ENCODE measurements around the gene RAB11FIP3. TPM values are rescaled to one million over a fixed set of nuclear protein-coding genes. Genes with fewer than 3 reads are reported as not detected.
"Not testable (repeated sequence)": the region's sequence is repeated elsewhere in the genome, so short reads cannot be mapped to it uniquely, and the experiment has no call there.

RAB11FIP3 gene
- total RNA-seq, 2 experiments from 2014 or later: 14.8 to 18.4 TPM

DNA sequence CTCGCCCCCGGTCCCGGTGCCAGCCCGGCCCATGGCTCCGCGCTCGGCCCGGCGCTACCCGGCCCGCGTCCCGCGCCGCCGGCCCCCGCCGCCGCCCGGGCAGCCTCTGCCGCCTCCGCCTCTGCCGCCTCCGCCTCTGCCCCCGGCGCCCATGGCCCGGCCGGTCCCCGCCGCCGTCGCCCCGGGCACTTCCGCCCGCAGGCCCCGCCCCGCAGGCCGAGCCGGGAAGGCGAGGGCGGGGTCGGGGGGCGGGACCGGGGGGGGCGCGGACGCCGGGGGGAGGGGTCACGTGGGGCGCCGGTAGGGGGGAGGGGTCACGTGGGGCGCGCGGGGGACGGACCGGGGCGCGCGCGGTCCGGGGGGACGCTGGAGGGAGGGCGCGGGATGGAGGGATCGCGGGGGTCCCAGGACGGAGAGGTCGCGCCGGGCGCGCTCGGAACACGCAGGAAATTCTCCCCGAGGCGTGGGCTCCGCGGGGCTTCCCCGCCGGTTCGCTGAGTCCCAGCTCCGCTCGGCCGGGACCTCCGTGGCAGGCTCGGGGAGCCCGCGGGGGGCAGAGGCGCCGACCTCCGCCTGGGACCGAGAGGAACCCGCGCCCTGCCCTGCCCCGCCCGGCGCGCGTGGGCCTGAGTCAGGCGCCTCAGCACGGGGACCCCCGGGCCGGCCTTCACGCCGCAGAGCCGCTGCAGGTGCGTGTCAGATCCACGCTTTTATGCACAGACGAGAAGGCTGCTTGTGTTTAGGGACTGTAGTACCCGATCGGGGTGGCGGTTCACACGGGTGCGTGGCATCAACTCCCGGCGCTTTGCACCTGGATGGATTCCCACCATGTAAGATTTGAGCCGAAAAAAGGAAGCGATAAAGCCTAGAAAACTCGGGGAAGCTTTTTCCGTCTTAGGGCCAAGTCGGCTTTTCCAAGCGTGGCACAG lies 43.4 kb upstream of the RAB11FIP3 start, which contains the start of gene PGAP6:
Gene PGAP6, minus strand, starts transcription at position 190 of the 929 bp plus-strand sequence. Its CDS starts 157 bp downstream, at position 33.
- H3K9me3 Mint-ChIP-seq: no peaks in the 10 kb centered on the region
- DNase-seq: peak; percentile 73
- peak within 1 kb of the TSS; percentile 78 for H3K4me3 Mint-ChIP-seq
- ChIA-PET CTCF (interaction anchor here (0.9 to 3.5 kb wide), 5 partner anchors 10 to 285 kb away, joined by 3 to 10 read pairs (median 3); partner anchors contain the start of gene DECR2), POLR2A (interaction anchor here (1.1 to 1.2 kb wide), 2 partner anchors 143 to 254 kb away, joined by 3 read pairs; partner anchors contain the start of gene METTL26)
- H3K27me3 Mint-ChIP-seq: no peaks in the 10 kb centered on the region
- intact Hi-C loops (cut with micrococcal nuclease): no loop called here
- H3K36me3 Mint-ChIP-seq: no peaks in the 10 kb centered on the region
- H3K4me1 Mint-ChIP-seq (ENCODE audit: low read depth): peaks cover 22% of the 10 kb centered on the region
- no peak within 1 kb of the TSS for H3K27ac Mint-ChIP-seq

DNA sequence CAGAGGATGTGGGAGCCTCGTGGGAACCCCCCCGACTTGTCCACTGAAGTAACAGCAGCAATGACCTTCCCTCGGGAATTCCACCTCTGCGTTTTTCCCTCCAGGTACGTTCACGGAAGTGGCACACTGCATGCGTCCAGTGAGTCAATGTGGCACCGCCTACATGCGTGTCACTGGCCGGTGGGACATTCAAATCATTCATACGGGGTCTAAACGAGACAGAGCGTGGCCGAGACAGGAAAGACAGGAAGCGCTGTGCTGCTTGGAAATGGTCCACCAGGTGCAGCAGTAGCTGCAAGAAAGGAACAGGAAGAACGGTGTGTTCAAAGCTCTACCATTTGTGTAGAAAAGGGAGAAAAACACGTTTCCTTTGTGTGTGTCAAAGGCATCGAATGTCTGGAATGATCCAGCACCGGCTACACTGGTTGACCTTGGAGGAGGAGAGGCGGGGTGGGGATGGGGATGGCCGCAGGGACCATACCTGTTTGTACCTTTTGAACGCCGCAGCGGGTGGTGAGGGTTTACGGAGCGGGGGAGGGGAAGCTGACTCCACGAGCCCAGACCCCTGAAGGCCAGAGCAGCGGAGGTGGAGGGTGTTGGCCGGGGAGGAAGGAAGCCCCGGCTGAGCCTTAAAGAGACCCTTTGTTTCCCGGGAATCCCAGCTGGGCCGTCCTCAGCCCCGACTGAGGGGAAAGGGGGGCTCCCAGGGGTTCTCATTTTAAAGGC lies 42.0 kb upstream of the RAB11FIP3 start:
- intact Hi-C loops (cut with micrococcal nuclease): no loop called here
- peak overlapping the region; percentile 3 for H3K27ac Mint-ChIP-seq
- no peaks in the 10 kb centered on the region for H3K9me3 Mint-ChIP-seq
- CTCF ChIA-PET: interaction anchor here (1.0 to 3.5 kb wide), 3 partner anchors 8 to 42 kb away, joined by 3 to 10 read pairs (median 3); partner anchors contain the start of genes DECR2 and RAB11FIP3
- no peaks in the 10 kb centered on the region for H3K27me3 Mint-ChIP-seq
- peak overlapping the region; percentile 78 for H3K4me3 Mint-ChIP-seq
- DNase-seq: peak; percentile 79
- peaks cover 22% of the 10 kb centered on the region for H3K4me1 Mint-ChIP-seq (ENCODE audit: low read depth)
- H3K36me3 Mint-ChIP-seq: no peaks in the 10 kb centered on the region
- POLR2A ChIA-PET: interaction anchor here (0.7 to 1.2 kb wide), 3 partner anchors 9 to 253 kb away, joined by 3 read pairs; partner anchors contain the start of gene METTL26

DNA sequence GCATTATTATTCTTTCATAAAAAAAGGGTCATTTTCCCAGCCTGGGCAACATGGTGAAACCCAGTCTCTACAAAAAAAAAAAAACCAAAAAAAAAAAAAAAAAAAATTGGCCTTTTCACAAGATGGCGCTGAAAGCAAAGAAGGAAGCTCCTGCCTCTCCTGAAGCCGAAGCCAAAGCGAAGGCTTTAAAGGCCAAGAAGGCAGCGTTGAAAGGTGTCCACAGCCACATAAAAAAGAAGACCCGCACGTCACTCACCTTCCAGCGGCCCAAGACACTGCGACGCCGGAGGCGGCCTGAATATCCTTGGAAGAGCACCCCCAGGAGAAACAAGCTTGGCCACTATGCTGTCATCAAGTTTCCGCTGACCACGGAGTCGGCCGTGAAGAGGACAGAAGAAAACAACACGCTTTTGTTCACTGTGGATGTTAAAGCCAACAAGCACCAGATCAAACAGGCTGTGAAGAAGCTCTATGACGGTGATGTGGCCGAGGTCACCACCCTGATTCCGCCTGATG lies 38.8 kb upstream of the RAB11FIP3 start:
- DNase-seq: no peak
- intact Hi-C loops (cut with micrococcal nuclease): no loop called here
- H3K4me3 Mint-ChIP-seq: no peak overlapping the region
- ChIA-PET POLR2A (interaction anchor here (0.7 kb wide), 1 partner anchor 18 kb away, joined by 3 read pairs; no protein-coding TSS in a partner anchor), CTCF (no interaction called here)
- H3K36me3 Mint-ChIP-seq: no peaks in the 10 kb centered on the region
- no peaks in the 10 kb centered on the region for H3K9me3 Mint-ChIP-seq
- no peak overlapping the region for H3K27ac Mint-ChIP-seq
- no peaks in the 10 kb centered on the region for H3K27me3 Mint-ChIP-seq
- peaks cover 12% of the 10 kb centered on the region for H3K4me1 Mint-ChIP-seq (ENCODE audit: low read depth)

DNA sequence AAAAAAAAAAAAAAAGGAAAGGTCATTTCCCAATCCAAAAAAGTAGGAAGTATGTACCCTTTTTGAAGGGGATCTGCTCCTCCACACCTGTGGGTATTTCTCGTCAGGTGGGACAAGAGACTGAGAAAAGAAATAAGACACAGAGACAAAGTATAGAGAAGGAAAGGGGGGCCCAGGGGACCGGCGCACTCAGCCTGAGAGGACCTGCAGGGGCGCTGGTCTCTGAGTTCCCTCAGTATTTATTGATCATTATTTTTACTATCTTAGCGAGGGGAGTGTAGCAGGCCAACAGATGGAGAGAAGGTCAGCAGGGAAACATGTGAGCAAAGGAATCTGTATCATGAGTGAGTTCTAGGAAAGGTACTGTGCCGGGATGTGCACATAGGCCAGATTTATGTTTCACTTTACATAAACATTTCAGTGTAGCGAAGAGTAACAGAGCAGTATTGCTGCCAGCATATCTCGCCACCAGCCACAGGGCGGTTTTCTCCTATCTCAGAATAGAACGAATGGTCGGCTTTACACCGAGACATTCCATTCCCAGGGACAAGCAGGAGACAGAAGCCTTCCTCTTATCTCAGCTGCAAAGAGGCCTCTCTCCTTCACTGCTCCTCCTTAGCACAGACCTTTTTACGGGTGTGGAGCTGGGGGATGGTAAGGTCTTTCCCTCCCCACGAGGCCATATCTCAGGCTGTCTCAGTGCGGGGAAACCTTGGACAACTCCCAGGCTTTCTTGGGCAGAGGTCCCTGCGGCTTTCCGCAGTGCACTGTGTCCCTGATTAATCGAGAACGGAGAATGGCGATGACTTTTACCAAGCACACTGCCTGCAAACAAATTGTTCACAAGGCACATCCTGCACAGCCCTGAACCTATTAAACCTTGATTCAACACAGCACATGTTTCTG lies 37.4 kb upstream of the RAB11FIP3 start:
- DNase-seq; intact Hi-C loops (cut with micrococcal nuclease); H3K9me3 Mint-ChIP-seq; POLR2A ChIA-PET; H3K36me3 Mint-ChIP-seq; H3K27me3 Mint-ChIP-seq; H3K4me3 Mint-ChIP-seq; CTCF ChIA-PET; H3K27ac Mint-ChIP-seq: not testable (repeated sequence)
- peaks cover 18% of the 10 kb centered on the region for H3K4me1 Mint-ChIP-seq (ENCODE audit: low read depth)

DNA sequence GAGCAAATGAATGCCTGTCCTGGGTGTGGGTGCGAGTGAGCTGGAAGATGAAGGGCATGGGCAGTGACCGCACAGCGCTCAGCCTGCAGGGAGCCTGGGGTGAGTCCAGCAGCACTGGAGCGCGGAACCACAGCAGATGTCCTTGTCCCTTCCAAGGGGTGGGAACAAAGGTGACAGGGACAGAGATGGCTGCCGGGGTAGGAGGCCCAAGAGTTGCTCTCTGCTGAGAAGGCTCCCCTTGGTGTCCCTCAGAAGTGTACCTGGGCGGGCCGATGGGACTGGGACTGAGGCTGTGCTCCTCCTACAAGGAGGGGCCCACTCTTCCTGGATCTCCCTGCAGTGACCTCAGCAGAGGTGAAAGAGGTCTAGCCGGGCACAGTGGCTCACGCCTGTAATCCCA lies 36.1 kb upstream of the RAB11FIP3 start:
- H3K9me3 Mint-ChIP-seq: peaks cover 5% of the 10 kb centered on the region
- intact Hi-C loops (cut with micrococcal nuclease): no loop called here
- POLR2A ChIA-PET: no interaction called here
- no peak overlapping the region for H3K4me3 Mint-ChIP-seq
- DNase-seq: no peak
- CTCF ChIA-PET: no interaction called here
- no peak overlapping the region for H3K27ac Mint-ChIP-seq
- no peaks in the 10 kb centered on the region for H3K27me3 Mint-ChIP-seq
- H3K4me1 Mint-ChIP-seq (ENCODE audit: low read depth): peaks cover 12% of the 10 kb centered on the region
- no peaks in the 10 kb centered on the region for H3K36me3 Mint-ChIP-seq

DNA sequence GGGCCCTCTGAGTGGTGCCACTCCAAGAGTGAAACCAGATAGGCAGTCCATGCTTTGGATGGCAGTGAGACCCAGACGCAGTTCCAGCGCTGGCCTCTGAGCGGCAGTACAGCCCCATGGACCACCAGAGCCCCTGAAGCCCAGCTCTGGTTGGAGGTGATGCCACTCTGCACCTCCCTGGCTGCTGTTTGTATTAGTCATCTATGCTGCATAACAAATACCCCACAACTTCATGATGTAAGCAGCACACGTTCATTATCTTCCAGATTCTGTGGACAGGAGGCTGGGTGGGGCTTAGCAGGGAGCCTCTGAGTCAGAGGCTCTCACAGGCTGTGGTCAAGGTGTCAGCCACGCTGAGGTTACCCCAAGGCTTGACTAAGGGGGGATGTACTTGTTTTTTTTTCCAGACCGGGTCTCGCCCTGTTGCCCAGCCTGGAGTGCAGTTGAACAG lies 33.5 kb upstream of the RAB11FIP3 start:
- Mint-ChIP-seq H3K36me3 (no peaks in the 10 kb centered on the region), H3K27me3 (no peaks in the 10 kb centered on the region), H3K9me3 (peaks cover 5% of the 10 kb centered on the region), H3K4me1 (ENCODE audit: low read depth) (peaks cover 20% of the 10 kb centered on the region), H3K27ac (peak overlapping the region; percentile 54), H3K4me3 (no peak overlapping the region)
- POLR2A ChIA-PET: interaction anchor here (1.1 to 1.4 kb wide), 3 partner anchors 9 to 134 kb away, joined by 3 to 7 read pairs (median 4); partner anchors contain the start of gene DECR2
- DNase-seq: peak; percentile 90
- CTCF ChIA-PET: interaction anchor here (0.6 to 2.2 kb wide), 11 partner anchors 10 to 394 kb away, joined by 3 to 10 read pairs (median 4); partner anchors contain the start of genes CAPN15, DECR2, PGAP6 and RAB11FIP3
- intact Hi-C loops (cut with micrococcal nuclease): loop anchor here (5.0 kb wide), 3 partner anchors 95 to 215 kb away; partner anchors contain the start of gene CAPN15

DNA sequence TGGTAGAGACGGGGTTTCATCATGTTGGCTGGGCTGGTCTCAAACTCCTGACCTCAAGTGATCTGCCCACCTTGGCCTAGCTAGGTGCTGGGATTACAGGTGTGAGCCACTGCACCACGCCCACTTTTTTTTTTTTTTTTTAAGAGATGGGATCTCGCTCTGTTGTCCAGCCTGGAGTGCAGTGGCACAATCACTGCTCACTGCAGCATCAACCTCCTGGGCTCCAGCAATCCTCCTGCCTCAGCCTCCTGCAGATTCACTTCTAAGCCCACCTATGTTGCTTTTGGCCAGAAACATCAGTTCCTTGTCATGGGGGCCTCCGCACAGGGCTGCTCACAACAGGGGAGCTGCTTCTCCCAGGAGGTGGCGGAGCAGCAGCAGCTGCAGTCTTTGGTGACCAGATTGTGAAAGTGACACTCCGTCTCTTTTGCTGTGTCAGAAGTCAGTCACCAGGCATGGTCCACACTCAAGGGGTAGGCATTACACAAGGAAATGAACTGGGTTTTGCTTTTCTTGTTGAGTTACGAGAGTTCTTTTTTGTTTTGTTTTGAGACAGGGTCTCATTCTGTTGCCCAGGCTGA lies 32.9 kb upstream of the RAB11FIP3 start:
- H3K4me1 Mint-ChIP-seq (ENCODE audit: low read depth): peaks cover 20% of the 10 kb centered on the region
- intact Hi-C loops (cut with micrococcal nuclease): loop anchor here (5.0 kb wide), 3 partner anchors 95 to 215 kb away; partner anchors contain the start of gene CAPN15
- peaks cover 5% of the 10 kb centered on the region for H3K9me3 Mint-ChIP-seq
- DNase-seq: peak; percentile 56
- H3K27ac Mint-ChIP-seq: peak overlapping the region; percentile 54
- ChIA-PET CTCF (interaction anchor here (0.6 to 2.2 kb wide), 12 partner anchors 9 to 393 kb away, joined by 3 to 10 read pairs (median 4); partner anchors contain the start of genes CAPN15, DECR2, PGAP6 and RAB11FIP3), POLR2A (interaction anchor here (0.7 to 1.4 kb wide), 4 partner anchors 9 to 134 kb away, joined by 3 to 7 read pairs (median 5); partner anchors contain the start of gene DECR2)
- no peaks in the 10 kb centered on the region for H3K36me3 Mint-ChIP-seq
- no peaks in the 10 kb centered on the region for H3K27me3 Mint-ChIP-seq
- H3K4me3 Mint-ChIP-seq: no peak overlapping the region

DNA sequence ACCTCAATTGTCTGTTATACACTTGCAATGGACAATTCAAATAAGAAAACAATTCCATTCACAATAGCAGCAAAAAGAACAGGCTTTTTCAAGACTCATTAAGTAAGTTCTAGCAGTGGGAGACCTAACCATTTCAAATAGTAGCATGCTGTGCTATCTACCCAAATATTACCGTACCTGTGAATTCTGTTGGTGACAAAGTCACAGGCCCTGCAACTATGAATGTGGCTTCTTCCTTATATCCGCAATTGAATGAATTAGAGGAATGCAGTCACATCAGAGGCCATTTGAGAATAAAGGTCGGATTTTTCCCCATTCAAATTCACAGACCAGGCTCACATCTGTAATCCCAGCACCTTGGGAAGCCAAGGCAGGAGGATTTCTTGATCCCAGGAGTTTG lies 29.2 kb upstream of the RAB11FIP3 start:
- peak overlapping the region; percentile 33 for H3K27ac Mint-ChIP-seq
- DNase-seq: no peak
- intact Hi-C loops (cut with micrococcal nuclease): no loop called here
- H3K4me3 Mint-ChIP-seq: peak overlapping the region; percentile 79
- ChIA-PET CTCF (no interaction called here), POLR2A (no interaction called here)
- H3K4me1 Mint-ChIP-seq (ENCODE audit: low read depth): peaks cover 36% of the 10 kb centered on the region
- H3K27me3 Mint-ChIP-seq: no peaks in the 10 kb centered on the region
- H3K9me3 Mint-ChIP-seq: peaks cover 5% of the 10 kb centered on the region
- H3K36me3 Mint-ChIP-seq: no peaks in the 10 kb centered on the region

DNA sequence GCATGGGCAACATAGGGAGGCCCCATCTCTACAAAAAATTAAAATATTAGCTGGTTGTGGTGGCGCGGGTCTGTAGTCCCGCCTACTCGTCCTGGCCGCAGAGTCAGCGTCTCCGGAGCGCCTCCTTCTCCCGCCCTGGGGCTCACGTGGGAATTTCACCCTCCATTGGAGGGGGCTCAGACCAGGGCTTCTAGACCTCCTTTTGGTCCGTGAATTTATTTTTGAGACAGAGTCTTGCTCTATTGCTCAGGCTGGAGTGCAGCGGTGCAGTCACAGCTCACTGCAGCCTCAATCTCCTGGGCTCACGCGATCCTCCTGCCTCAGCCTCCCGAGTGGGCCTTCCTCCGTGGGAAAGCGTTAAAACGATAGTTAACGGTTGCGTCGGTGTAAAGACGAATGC lies 28.8 kb upstream of the RAB11FIP3 start:
- Mint-ChIP-seq H3K27me3 (no peaks in the 10 kb centered on the region), H3K27ac (no peak overlapping the region), H3K4me1 (ENCODE audit: low read depth) (peaks cover 36% of the 10 kb centered on the region), H3K9me3 (peaks cover 5% of the 10 kb centered on the region), H3K4me3 (peak overlapping the region; percentile 79), H3K36me3 (no peaks in the 10 kb centered on the region)
- intact Hi-C loops (cut with micrococcal nuclease): no loop called here
- ChIA-PET POLR2A (no interaction called here), CTCF (no interaction called here)
- no peak for DNase-seq

DNA sequence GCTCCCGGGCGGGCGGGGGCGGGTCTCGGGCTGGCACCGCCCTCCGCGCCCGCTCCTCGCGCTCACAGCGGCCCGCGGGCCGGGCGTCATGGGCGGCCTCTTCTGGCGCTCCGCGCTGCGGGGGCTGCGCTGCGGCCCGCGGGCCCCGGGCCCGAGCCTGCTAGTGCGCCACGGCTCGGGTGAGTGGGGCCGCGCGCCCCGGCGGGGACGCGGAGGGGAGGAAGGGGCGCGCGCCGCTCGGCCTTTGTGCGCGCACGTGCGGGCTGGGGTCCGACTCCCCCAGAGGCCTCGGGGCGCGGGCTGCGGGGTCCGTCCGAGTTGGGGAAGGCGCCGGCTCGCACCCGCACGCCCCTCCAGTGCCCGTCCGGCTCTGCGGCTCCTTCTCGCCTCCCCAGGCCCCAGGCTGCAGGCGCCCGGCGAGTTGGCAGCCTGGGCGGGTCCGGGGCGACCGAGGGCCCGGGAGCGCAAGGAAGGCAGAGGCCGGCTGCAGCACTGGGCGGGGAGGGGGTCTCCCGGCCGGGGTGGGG lies 28.3 kb upstream of the RAB11FIP3 start, which contains the start of gene NME4:
Gene NME4, plus strand, starts transcription at position 65 of the 527 bp plus-strand sequence. Its CDS starts 24 bp downstream, at position 89.
- intact Hi-C loops (cut with micrococcal nuclease): no loop called here
- peak; percentile 41 for DNase-seq
- ChIA-PET CTCF (no interaction called here), POLR2A (no interaction called here)
- H3K27me3 Mint-ChIP-seq: no peaks in the 10 kb centered on the region
- peaks cover 33% of the 10 kb centered on the region for H3K4me1 Mint-ChIP-seq (ENCODE audit: low read depth)
- peak within 1 kb of the TSS; percentile 33 for H3K27ac Mint-ChIP-seq
- H3K36me3 Mint-ChIP-seq: no peaks in the 10 kb centered on the region
- H3K9me3 Mint-ChIP-seq: peaks cover under 1% of the 10 kb centered on the region
- peak within 1 kb of the TSS; percentile 79 for H3K4me3 Mint-ChIP-seq

Data from activated CD4-positive, alpha-beta memory T cell treated with anti-CD3 and anti-CD28 coated beads for 36 hours (primary cell).